ENCODE results near the gene TGIF2LX. TPM values are rescaled to one million over a fixed set of nuclear protein-coding genes. Genes with fewer than 3 reads are reported as not detected.
"Not testable (repeated sequence)": the region's sequence is repeated elsewhere in the genome, so short reads cannot be mapped to it uniquely, and the experiment has no call there.

The TGIF2LX gene
- total RNA-seq, result not detected

DNA sequence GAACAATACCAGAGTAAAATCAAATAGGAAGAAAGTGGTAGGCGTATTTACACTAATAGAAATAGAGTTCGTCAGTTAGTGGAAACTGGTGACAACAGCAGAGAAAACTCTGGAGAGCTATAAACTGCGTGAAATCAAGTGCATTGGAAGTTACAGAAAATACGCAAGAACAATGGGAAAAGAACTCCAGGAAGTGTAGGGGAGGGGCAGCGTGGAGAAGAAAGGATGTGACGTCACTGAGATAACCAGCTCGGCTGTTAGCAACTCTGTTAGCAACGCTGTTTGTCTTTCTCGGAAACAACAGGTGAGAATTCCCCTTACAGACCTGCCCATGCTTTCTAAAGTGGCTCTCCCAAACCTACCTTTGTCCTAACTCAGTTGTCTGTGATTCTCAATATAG, at the start of gene TGIF2LX:
Gene TGIF2LX, plus strand, starts transcription at position 244 of the 400 bp plus-strand sequence. CDS start 178 bp downstream, outside the sequence.
- H3K4me3 ChIP-seq, H3K4me1 ChIP-seq, H3K27ac ChIP-seq, H3K36me3 ChIP-seq, ATAC-seq, H3K27me3 ChIP-seq, H3K9me3 ChIP-seq: not testable (repeated sequence)
- WGBS, 2 donors (ENCODE audit: low coverage in 1 of 2), result 91% methylated on average over 6 of the region's 9 CpGs; no CpG with 5 or more reads in 1 of the 2 donors

- not testable (repeated sequence) for H3K36me3 ChIP-seq, H3K4me1 ChIP-seq, H3K27ac ChIP-seq, H3K9me3 ChIP-seq, H3K27me3 ChIP-seq, H3K4me3 ChIP-seq, ATAC-seq
- WGBS, 2 donors (ENCODE audit: low coverage in 1 of 2), result 85% methylated on average over 4 of the region's 18 CpGs; no CpG with 5 or more reads in 1 of the 2 donors
Measured at GRCh38 chrX:89922338-89922934, 728 bp downstream of the TGIF2LX start.

- not testable (repeated sequence) for H3K9me3 ChIP-seq, H3K36me3 ChIP-seq, H3K4me3 ChIP-seq, ATAC-seq, H3K27ac ChIP-seq, H3K4me1 ChIP-seq, H3K27me3 ChIP-seq
- WGBS, 2 donors (ENCODE audit: low coverage in 1 of 2), result 82% methylated on average over 2 of the region's 5 CpGs; no CpG with 5 or more reads in 1 of the 2 donors
Measured at GRCh38 chrX:89943077-89943476, 21.4 kb downstream of the TGIF2LX start.

GRCh38 chrX:89965588-89965987, 43.9 kb downstream of the TGIF2LX start:
- WGBS, 2 donors (ENCODE audit: low coverage in 1 of 2), result no CpG with 5 or more reads among the region's 24 CpGs

More at GRCh38 chrX:89965588-89965987, 43.9 kb downstream of the TGIF2LX start:
- H3K9me3 ChIP-seq, H3K4me3 ChIP-seq, H3K4me1 ChIP-seq, ATAC-seq, H3K27ac ChIP-seq, H3K36me3 ChIP-seq, H3K27me3 ChIP-seq: not testable (repeated sequence)

Measured in gastroesophageal sphincter (tissue), 4 donors.